Cardiac septum (tissue), 1 donor: Measurements from ENCODE around the gene OVCH1. TPM values are rescaled to one million over a fixed set of nuclear protein-coding genes. Genes with fewer than 3 reads are reported as not detected.

ENCODE experiments used
- DNase-seq: peaks from one replicate; pipeline ENCODE4 v3.0.0-alpha.2; 2020; ENCODE audit warnings: low spot score
- intact Hi-C: fragments of 100-400 bp; cut with DNase I; formaldehyde crosslinking; loops from one replicate; pipeline ENCODE4 v1.14.0; 2022
- long read RNA-seq: library from polyadenylated mRNA; unstranded; transcript quantifications from one replicate; pipeline ENCODE4 v2.0.0, GENCODE V29; 2021
- total RNA-seq: library from RNA; stranded (reverse); fragmentation: NEBNext Ultra II Directional; extraction: Animal tissue kit (Norgen Biotek cat#: 25700); gene quantifications from one replicate; pipeline ENCODE4 v1.2.1, GENCODE V29; 2021
- donor health status: DM: no; HTN: no; CAD: no.

The OVCH1 gene, protein sequence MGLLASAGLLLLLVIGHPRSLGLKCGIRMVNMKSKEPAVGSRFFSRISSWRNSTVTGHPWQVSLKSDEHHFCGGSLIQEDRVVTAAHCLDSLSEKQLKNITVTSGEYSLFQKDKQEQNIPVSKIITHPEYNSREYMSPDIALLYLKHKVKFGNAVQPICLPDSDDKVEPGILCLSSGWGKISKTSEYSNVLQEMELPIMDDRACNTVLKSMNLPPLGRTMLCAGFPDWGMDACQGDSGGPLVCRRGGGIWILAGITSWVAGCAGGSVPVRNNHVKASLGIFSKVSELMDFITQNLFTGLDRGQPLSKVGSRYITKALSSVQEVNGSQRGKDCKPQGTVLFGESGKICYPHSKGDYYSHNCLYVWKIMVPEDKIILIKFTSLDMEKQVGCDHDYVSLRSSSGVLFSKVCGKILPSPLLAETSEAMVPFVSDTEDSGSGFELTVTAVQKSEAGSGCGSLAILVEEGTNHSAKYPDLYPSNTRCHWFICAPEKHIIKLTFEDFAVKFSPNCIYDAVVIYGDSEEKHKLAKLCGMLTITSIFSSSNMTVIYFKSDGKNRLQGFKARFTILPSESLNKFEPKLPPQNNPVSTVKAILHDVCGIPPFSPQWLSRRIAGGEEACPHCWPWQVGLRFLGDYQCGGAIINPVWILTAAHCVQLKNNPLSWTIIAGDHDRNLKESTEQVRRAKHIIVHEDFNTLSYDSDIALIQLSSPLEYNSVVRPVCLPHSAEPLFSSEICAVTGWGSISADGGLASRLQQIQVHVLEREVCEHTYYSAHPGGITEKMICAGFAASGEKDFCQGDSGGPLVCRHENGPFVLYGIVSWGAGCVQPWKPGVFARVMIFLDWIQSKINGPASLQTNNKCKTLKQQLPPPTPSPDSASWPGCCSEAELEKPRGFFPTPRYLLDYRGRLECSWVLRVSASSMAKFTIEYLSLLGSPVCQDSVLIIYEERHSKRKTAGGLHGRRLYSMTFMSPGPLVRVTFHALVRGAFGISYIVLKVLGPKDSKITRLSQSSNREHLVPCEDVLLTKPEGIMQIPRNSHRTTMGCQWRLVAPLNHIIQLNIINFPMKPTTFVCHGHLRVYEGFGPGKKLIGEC
- not detected for total RNA-seq
- long read RNA-seq, result 0 reads

- no peak for DNase-seq
- intact Hi-C loops, result no loop called here
Measured at GRCh38 chr12:29497588-29497987, at the start of gene OVCH1. OVCH1 (minus strand) TSS chr12:29497686; CDS start chr12:29497686, 0 bp downstream.

DNA sequence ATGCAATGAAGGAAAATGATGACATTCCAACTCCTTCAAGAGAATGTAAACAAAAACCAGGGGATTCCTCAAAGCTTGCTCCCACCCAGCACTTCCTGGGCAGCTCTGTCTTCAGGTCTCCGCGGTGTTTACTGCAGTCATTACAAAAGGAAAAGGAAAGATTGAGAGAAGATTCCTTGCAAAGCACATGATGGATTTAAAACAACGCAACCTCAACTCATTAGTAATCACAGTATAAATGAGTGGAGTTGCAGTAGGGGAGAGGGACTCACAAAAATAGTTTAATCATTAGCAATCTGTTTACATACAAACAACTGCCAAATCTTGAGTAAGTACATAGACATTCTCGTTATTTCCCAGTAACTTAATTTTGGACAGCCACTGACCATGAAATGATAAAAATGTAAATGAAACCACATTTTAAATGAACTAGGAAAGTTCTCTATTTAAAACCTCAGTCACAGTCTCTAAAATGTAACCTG is 49.7 kb upstream of the OVCH1 start:
- intact Hi-C loops, result no loop called here

GRCh38 chr12:29546000-29546399 is 48.5 kb upstream of the OVCH1 start:
- intact Hi-C loops, result no loop called here
- DNase-seq, result no peak

More for the DNA sequence above, 49.7 kb upstream of the OVCH1 start:
- no peak for DNase-seq

- no peak for DNase-seq
- intact Hi-C loops, result no loop called here
Measured at GRCh38 chr12:29545102-29545467, 47.6 kb upstream of the OVCH1 start.

DNA sequence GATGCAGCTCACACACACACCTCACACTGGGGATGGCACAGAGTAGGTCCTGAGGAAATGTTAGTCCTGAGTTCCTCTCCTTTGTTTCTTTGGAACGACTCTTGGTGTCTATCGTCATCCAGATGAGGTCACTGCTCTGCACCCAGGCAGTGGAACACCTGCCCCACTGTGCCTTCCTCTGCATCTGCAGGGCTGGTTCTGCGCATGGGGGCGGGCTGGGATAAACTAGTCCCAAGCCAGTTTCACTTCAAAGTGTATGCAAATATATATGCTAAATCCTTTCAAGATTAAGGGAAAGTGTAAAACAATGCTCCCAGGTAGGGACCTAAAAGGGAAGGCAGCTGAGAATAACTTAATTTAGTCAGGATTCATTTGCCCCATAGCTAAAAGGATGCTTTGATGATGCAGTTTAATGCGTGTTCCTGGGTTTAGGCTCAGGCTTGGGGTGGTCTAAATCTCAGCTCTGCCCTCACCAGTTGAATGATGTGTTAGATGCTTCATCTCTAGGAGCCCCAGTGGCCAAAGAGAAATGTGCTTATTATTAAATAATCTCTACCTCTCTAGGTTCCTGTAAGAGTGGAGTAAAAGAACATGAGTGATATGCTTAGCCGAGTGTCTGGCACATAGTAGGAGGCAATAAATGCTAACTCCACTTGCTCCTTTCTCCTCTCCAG is 47.1 kb upstream of the OVCH1 start:
- DNase-seq, result no peak
- intact Hi-C loops, result no loop called here

DNA sequence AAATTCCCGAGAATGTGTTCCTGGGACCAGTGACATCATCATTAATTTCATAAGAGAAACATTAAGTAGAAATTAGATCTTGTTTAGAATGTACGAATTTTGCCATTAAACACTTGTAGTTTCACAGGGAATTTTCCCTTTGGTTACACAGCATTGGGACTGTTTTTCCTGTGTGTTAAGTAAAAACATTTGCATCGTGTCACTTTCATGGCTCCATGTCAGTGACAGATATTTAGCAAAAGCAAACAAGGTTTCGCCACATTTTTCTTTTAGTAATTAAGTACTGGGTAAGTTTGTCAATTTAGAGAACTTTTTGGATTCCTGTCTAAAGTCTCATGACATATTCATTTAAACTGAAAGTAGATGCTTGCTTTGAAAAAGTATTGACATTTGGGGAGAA is 45.5 kb upstream of the OVCH1 start:
- no peak for DNase-seq
- intact Hi-C loops, result no loop called here

GRCh38 chr12:29537298-29537697 is 39.8 kb upstream of the OVCH1 start:
- no peak for DNase-seq
- intact Hi-C loops, result no loop called here

- intact Hi-C loops, result no loop called here
- DNase-seq, result no peak
Measured at GRCh38 chr12:29534935-29535334, 37.4 kb upstream of the OVCH1 start.

DNA sequence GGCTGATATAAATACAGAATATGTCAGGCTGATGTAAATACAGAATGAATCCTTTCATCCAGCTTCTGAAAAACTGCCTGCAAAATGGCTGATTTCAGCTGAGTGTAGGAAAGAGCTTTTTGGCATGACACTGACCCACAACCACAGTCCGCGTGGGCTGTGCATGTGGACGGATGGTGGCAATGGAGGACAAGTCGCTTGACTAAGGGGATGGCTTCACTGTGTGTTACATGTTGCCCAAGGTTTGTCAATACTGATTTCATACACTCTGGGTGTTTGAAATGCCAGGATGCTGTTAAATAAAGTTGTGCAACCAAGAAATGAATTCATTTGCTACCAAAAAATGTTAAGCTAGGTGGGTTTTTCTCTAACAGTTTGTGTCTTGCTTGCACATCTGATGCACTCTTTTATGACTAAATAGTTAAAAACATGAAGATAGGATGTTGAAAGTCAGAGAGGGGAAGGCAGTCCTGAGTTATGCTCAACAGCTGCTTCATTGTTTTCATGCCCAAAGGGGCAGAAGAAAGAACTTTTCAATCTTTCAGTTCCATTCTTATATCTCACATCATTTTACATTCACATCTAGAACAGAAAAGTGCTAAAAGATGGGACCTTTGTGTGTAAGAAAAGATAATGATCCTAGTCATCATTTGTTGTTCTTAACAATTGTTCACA is 36.5 kb upstream of the OVCH1 start:
- no peak for DNase-seq
- intact Hi-C loops, result no loop called here

GRCh38 chr12:29531471-29531870 is 34.0 kb upstream of the OVCH1 start:
- intact Hi-C loops, result no loop called here
- no peak for DNase-seq

GRCh38 chr12:29530436-29530835 is 33.0 kb upstream of the OVCH1 start:
- DNase-seq, result no peak
- intact Hi-C loops, result no loop called here

DNA sequence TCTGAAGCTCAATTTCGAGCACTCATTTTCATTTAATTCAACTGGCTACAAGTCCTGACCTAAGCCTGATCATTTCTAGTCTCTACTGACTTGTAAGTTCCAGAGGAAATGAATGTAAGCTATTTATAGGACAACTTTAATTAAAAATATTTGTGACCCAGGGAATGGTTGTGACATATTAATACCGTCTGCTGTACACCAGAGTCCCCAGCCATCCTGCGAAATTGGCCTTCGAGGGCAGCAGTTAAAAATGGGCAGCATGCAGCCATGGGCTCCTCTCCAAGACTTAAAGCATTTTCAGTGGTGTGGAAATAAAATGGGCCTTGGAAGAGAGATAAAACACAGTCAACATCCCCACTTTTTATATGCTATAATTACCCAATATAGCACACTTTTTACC is 30.7 kb upstream of the OVCH1 start:
- intact Hi-C loops, result loop anchor here (10.0 kb wide), 1 partner anchor 757 kb away; no protein-coding TSS in a partner anchor
- no peak for DNase-seq

- no peak for DNase-seq
- intact Hi-C loops, result loop anchor here (10.0 kb wide), 1 partner anchor 763 kb away; no protein-coding TSS in a partner anchor
Measured at GRCh38 chr12:29521951-29522350, 24.5 kb upstream of the OVCH1 start.

GRCh38 chr12:29519585-29520182 is 22.2 kb upstream of the OVCH1 start:
- intact Hi-C loops, result loop anchor here (10.0 kb wide), 1 partner anchor 765 kb away; no protein-coding TSS in a partner anchor
- no peak for DNase-seq

- intact Hi-C loops, result no loop called here
Measured at GRCh38 chr12:29518407-29518806, 20.9 kb upstream of the OVCH1 start.

GRCh38 chr12:29517264-29517663 is 19.8 kb upstream of the OVCH1 start:
- no peak for DNase-seq
- intact Hi-C loops, result no loop called here

More at GRCh38 chr12:29518407-29518806, 20.9 kb upstream of the OVCH1 start:
- DNase-seq, result no peak

DNA sequence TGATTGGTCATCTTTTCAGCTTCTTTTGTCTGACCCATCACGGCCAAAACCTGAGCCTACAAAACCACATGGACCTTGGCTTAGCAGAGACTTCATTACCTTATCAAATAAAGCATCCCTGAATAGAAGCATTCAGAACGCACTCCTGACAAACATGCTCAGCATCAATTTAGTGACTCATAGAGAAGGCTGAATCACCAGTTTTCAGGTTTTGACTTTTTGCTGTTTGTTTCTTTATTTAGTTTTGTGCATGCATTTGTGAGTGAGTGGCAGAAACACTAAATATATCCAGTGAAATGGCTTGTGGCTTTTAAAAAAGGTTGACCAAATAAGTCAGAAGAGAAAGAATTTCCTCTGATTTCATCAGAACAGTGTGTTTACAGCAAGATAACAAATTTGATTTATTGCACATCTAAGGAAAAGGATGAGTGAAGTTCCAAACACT is 19.0 kb upstream of the OVCH1 start:
- intact Hi-C loops, result no loop called here
- DNase-seq, result no peak

DNA sequence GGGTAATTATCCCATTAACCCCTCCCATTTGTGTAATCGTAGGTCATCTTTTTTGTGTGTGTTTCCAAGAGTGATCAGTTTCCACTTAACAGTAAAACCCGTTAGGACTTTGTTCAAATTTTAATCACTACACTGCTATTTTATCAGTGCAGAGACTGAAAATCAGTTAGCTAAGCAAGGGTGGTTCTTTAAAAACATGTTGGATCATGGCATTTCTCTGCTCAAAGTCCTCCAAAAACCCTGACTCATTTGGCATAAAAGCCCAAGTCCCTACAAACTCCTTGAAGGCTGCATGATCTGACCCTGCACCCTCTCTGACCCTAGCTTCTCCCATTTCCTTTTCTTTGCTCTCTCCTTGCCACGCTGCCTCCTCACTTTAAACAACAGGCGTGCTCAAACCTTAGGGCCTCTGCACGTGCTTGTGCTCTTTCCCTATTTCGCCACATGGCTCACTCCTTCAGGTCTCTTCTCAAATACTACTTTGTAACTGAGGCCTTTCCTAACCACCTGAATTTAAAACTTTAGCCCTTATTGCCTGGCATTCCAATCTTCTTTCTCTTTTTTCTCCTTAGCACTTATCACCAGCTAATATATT is 13.2 kb upstream of the OVCH1 start:
- DNase-seq, result no peak
- intact Hi-C loops, result no loop called here
